Measurements from ENCODE around the gene DNAH17. TPM values are rescaled to one million over a fixed set of nuclear protein-coding genes. Genes with fewer than 3 reads are reported as not detected.

DNAH17 gene
- total RNA-seq, 2 donors from 2014 or later, result 0.13 to 0.64 TPM

DNA sequence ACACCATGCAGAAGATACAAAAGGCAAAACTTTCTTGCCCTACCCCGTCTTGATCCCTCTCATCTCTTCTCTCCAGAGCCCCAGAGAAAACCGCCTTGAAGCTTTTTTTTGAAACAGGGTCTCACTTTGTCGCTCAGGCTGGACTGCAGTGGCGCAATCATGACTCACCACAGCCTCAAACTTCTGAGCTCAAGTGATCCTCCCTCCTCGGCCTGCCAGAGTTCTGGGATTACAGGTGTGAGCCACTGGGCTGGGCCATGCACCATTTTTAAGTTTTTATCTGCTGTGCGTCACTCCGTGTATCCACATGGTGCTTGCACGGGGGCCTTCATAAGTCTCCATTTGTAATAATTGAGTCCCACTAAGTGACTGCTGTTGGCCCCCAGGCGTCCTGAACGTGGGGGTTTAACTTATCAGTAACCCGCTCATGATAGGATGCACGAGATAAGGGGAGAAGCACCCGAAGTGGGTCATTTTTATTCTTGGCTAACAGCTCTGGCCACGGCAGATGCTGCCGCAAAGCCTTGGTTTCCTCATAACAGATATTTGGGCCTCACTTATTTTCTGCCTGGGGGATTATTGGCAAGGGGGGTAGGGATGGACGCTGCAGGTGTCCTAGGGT is 8.6 kb downstream of the DNAH17 start:
- Histone ChIP-seq H3K9me3 (ENCODE audit: control insufficient read depth, low read length) (no peaks in the 10 kb centered on the region), H3K4me3 (ENCODE audit: low read length) (no peak overlapping the region), H3K36me3 (ENCODE audit: control insufficient read depth, insufficient read depth, low read length) (no peaks in the 10 kb centered on the region), H3K27ac (ENCODE audit: low read depth, low read length) (no peak overlapping the region), H3K9ac (ENCODE audit: extremely low read depth, low read length, poor library complexity, severe bottlenecking) (no peak overlapping the region), H3K4me1 (ENCODE audit: control insufficient read depth, insufficient read depth, low read length) (no peaks in the 10 kb centered on the region), H3K27me3 (ENCODE audit: control insufficient read depth, insufficient read depth, low read length, poor library complexity, severe bottlenecking) (no peaks in the 10 kb centered on the region)
- peaks cover 17% of the 10 kb centered on the region for H3K27me3 Mint-ChIP-seq (ENCODE audit: insufficient read depth)
- WGBS, 2 experiments (ENCODE audit: insufficient coverage in 1 of 2, insufficient read length in 1 of 2), result 92% methylated on average over 15 to 16 of the region's 16 CpGs
- TF ChIP-seq CTCF (conservative IDR thresholded peaks at IDR 0.05), result no peak
- H3K4me3 Mint-ChIP-seq, result no peak overlapping the region
- H3K9me3 Mint-ChIP-seq, result no peaks in the 10 kb centered on the region
- DNase-seq, result no peak
- no peaks in the 10 kb centered on the region for H3K36me3 Mint-ChIP-seq (ENCODE audit: low read depth)
- no peaks in the 10 kb centered on the region for H3K4me1 Mint-ChIP-seq
- no peak overlapping the region for H3K27ac Mint-ChIP-seq

- Mint-ChIP-seq H3K27ac (no peak overlapping the region), H3K9me3 (no peaks in the 10 kb centered on the region), H3K27me3 (ENCODE audit: insufficient read depth) (peaks cover 17% of the 10 kb centered on the region), H3K4me1 (no peaks in the 10 kb centered on the region), H3K36me3 (ENCODE audit: low read depth) (no peaks in the 10 kb centered on the region), H3K4me3 (no peak overlapping the region)
- Histone ChIP-seq H3K27ac (ENCODE audit: low read depth, low read length) (no peak overlapping the region), H3K27me3 (ENCODE audit: control insufficient read depth, insufficient read depth, low read length, poor library complexity, severe bottlenecking) (no peaks in the 10 kb centered on the region), H3K4me3 (ENCODE audit: low read length) (no peak overlapping the region), H3K9ac (ENCODE audit: extremely low read depth, low read length, poor library complexity, severe bottlenecking) (no peak overlapping the region), H3K4me1 (ENCODE audit: control insufficient read depth, insufficient read depth, low read length) (no peaks in the 10 kb centered on the region), H3K36me3 (ENCODE audit: control insufficient read depth, insufficient read depth, low read length) (no peaks in the 10 kb centered on the region), H3K9me3 (ENCODE audit: control insufficient read depth, low read length) (no peaks in the 10 kb centered on the region)
- no peak for TF ChIP-seq CTCF (conservative IDR thresholded peaks at IDR 0.05)
- no peak for DNase-seq
- 91 to 96% methylated on average over 4 to 11 of the region's 11 CpGs for WGBS, 2 experiments (ENCODE audit: insufficient coverage in 1 of 2, insufficient read length in 1 of 2)
Measured at GRCh38 chr17:78567991-78568390, 9.2 kb downstream of the DNAH17 start.

GRCh38 chr17:78566947-78567346 is 10.2 kb downstream of the DNAH17 start:
- Histone ChIP-seq H3K9me3 (ENCODE audit: control insufficient read depth, low read length) (no peaks in the 10 kb centered on the region), H3K4me3 (ENCODE audit: low read length) (no peak overlapping the region), H3K36me3 (ENCODE audit: control insufficient read depth, insufficient read depth, low read length) (no peaks in the 10 kb centered on the region), H3K27ac (ENCODE audit: low read depth, low read length) (no peak overlapping the region), H3K4me1 (ENCODE audit: control insufficient read depth, insufficient read depth, low read length) (no peaks in the 10 kb centered on the region), H3K27me3 (ENCODE audit: control insufficient read depth, insufficient read depth, low read length, poor library complexity, severe bottlenecking) (no peaks in the 10 kb centered on the region), H3K9ac (ENCODE audit: extremely low read depth, low read length, poor library complexity, severe bottlenecking) (no peak overlapping the region)
- no peaks in the 10 kb centered on the region for H3K9me3 Mint-ChIP-seq
- H3K4me3 Mint-ChIP-seq, result no peak overlapping the region
- TF ChIP-seq CTCF (conservative IDR thresholded peaks at IDR 0.05), result no peak
- H3K4me1 Mint-ChIP-seq, result no peaks in the 10 kb centered on the region
- DNase-seq, result no peak
- H3K27me3 Mint-ChIP-seq (ENCODE audit: insufficient read depth), result peaks cover 17% of the 10 kb centered on the region
- 89 to 96% methylated on average over 4 to 10 of the region's 10 CpGs for WGBS, 2 experiments (ENCODE audit: insufficient coverage in 1 of 2, insufficient read length in 1 of 2)
- H3K27ac Mint-ChIP-seq, result no peak overlapping the region
- H3K36me3 Mint-ChIP-seq (ENCODE audit: low read depth), result no peaks in the 10 kb centered on the region

Data from endodermal cell (in vitro differentiated cells).